B cell (primary cell): Measurements from ENCODE around the gene MMP21. TPM values are rescaled to one million over a fixed set of nuclear protein-coding genes. Genes with fewer than 3 reads are reported as not detected.

Source experiments
- ATAC-seq: fragments of 200-7000 bp; cut with Tn5 transposase; one replicate; pipeline ENCODE4 v1.10.0; 2021; ENCODE audit warnings: low read depth, mild to moderate bottlenecking, moderate number of reproducible peaks, moderate library complexity
- CTCF ChIA-PET: fragments of 350-600 bp; sonication (Branson Sonifier 250); formaldehyde crosslinking; loops from one replicate; lab custom pipeline; 2021; ENCODE audit warnings: antibody characterized with exemption, inconsistent platforms; lab: Charles Lee
- POLR2A ChIA-PET: fragments of 350-600 bp; sonication (Branson Sonifier 250); formaldehyde crosslinking; loops from one replicate; lab custom pipeline; 2021; ENCODE audit warnings: antibody characterized with exemption; lab: Charles Lee
- DNase-seq: peaks from one replicate; pipeline ENCODE4 v3.0.0; 2013
- H2AFZ ChIP-seq: 2 replicates; pipeline ENCODE4 v1.6.1; 2012; ENCODE audit warnings: mild to moderate bottlenecking, low read depth, low read length; ENCODE audit not compliant: insufficient read depth, poor library complexity, severe bottlenecking
- H3K27ac ChIP-seq, 2 donors: 1 replicate in 1 of 2; 2 replicates in 1 of 2; pipeline ENCODE4 v1.5.1; 2012 to 2013; ENCODE audit warnings: low read length in 2 of 2, mild to moderate bottlenecking in 2 of 2, moderate library complexity in 1 of 2
- H3K27me3 ChIP-seq, 4 experiments: fragments of 200-600 bp in 1 of 4; sonication (generic) in 1 of 4; replicated peaks in 1 of 4; 1 replicate in 2 of 4; 2 replicates in 2 of 4; pipeline versions ENCODE4 v1.6.1 to v1.7.0; 2013 to 2016; ENCODE audit warnings: low read length in 3 of 4, mild to moderate bottlenecking in 2 of 4, mixed read lengths in 1 of 4, moderate library complexity in 1 of 4; ENCODE audit not compliant: insufficient read depth in 4 of 4, control insufficient read depth in 3 of 4; ENCODE audit errors: control extremely low read depth in 1 of 4
- H3K36me3 ChIP-seq, 2 experiments: replicated peaks in 1 of 2; 1 replicate in 1 of 2; 2 replicates in 1 of 2; pipeline versions ENCODE4 v1.6.1 to v1.7.1; 2013; ENCODE audit warnings: low read length in 1 of 2; ENCODE audit not compliant: insufficient read depth in 2 of 2, control insufficient read depth in 1 of 2; ENCODE audit errors: control extremely low read depth in 1 of 2, extremely low read depth in 1 of 2
- H3K4me1 ChIP-seq, 2 donors: fragments of 200-600 bp in 1 of 2; sonication (generic) in 1 of 2; 1 replicate in 1 of 2; 2 replicates in 1 of 2; pipeline versions ENCODE4 v1.5.1 to v1.6.1; 2013 to 2017; ENCODE audit warnings: low read length in 2 of 2; ENCODE audit not compliant: control insufficient read depth in 2 of 2, insufficient read depth in 2 of 2
- H3K4me2 ChIP-seq: replicated peaks from 2 replicates; pipeline ENCODE3; 2012; ENCODE audit warnings: mild to moderate bottlenecking, low read depth, low read length; ENCODE audit not compliant: poor library complexity, severe bottlenecking
- H3K4me3 ChIP-seq, 5 experiments: fragments of 200-600 bp in 1 of 5; sonication (generic) in 1 of 5; 1 replicate in 3 of 5; 2 replicates in 2 of 5; pipeline versions ENCODE4 v1.5.1 to v1.7.0; 2011 to 2016; ENCODE audit warnings: low read length in 4 of 5, mild to moderate bottlenecking in 4 of 5, low read depth in 2 of 5, control low read depth in 1 of 5, moderate library complexity in 1 of 5; ENCODE audit not compliant: insufficient read depth in 1 of 5; ENCODE audit errors: control extremely low read depth in 1 of 5, extremely low read depth in 1 of 5
- H3K79me2 ChIP-seq: fragments of 200-600 bp; sonication (generic); one replicate; pipeline ENCODE4 v1.6.0; 2016; ENCODE audit warnings: low read length; ENCODE audit not compliant: control insufficient read depth, insufficient read depth
- H3K9ac ChIP-seq: fragments of 200-600 bp; sonication (generic); 2 replicates; pipeline ENCODE4 v1.6.1; 2017; ENCODE audit warnings: mild to moderate bottlenecking, low read length, moderate library complexity
- H3K9me3 ChIP-seq, 3 donors: one replicate each; pipeline versions ENCODE4 v1.6.1 to v1.7.1; 2013; ENCODE audit warnings: low read length in 2 of 3; ENCODE audit not compliant: control insufficient read depth in 2 of 3, insufficient read depth in 1 of 3; ENCODE audit errors: control extremely low read depth in 1 of 3
- H4K20me1 ChIP-seq: 2 replicates; pipeline ENCODE4 v1.6.0; 2012; ENCODE audit warnings: mild to moderate bottlenecking, low read length; ENCODE audit not compliant: insufficient read depth, control insufficient read depth, poor library complexity, severe bottlenecking
- H3K27ac Mint-ChIP-seq: one replicate; pipeline ENCODE4 v1.8.0; 2021; ENCODE audit warnings: mixed read lengths
- H3K27me3 Mint-ChIP-seq: one replicate; pipeline ENCODE4 v1.8.0; 2021; ENCODE audit warnings: mixed read lengths
- H3K4me1 Mint-ChIP-seq: one replicate; pipeline ENCODE4 v1.8.0; 2021; ENCODE audit warnings: mixed read lengths
- H3K4me3 Mint-ChIP-seq: one replicate; pipeline ENCODE4 v1.8.0; 2021; ENCODE audit warnings: mixed read lengths
- H3K9me3 Mint-ChIP-seq: one replicate; pipeline ENCODE4 v1.8.0; 2022; ENCODE audit warnings: mixed read lengths; ENCODE audit not compliant: insufficient read depth
- EZH2 ChIP-seq: IDR thresholded peaks from 2 replicates; pipeline ENCODE4 v1.6.1; 2012; ENCODE audit warnings: borderline replicate concordance, low read depth, mild to moderate bottlenecking, moderate library complexity, low read length; ENCODE audit not compliant: insufficient read depth, poor library complexity, severe bottlenecking
- WGBS: methylation state at CpG from one replicate; pipeline ENCODE4 v1.1.5; 2013; ENCODE audit warnings: missing lambda C conversion rate; ENCODE audit not compliant: insufficient coverage; 5-methylcytosine and 5-hydroxymethylcytosine counted together
- intact Hi-C: fragments of 100-400 bp; cut with micrococcal nuclease; formaldehyde crosslinking; loops from one replicate; pipeline ENCODE4 v1.10.0; 2022
- polyA plus RNA-seq: library from polyadenylated mRNA; depleted of rRNA; stranded (reverse); fragments of >200 nt; gene quantifications from 2 replicates; pipeline ENCODE4 v1.2.3, GENCODE V29; 2012
- total RNA-seq, 2 donors: library from RNA; stranded (reverse); fragments of 120-200 nt in 1 of 2; gene quantifications; 1 replicate in 1 of 2; 2 replicates in 1 of 2; pipeline versions ENCODE4 v1.2.3 to v1.2.4, GENCODE V29; 2013 to 2022
- TF ChIP-seq, protein P1 (sequence below): fragments of 200-600 bp; IDR thresholded peaks from one replicate; pipeline ENCODE4 v1.8.0; 2022; ENCODE audit warnings: antibody characterized with exemption, mild to moderate bottlenecking

The MMP21 gene
- total and polyA plus RNA-seq, 2 donors (not counting 1 experiment from before 2014, with no cell fraction given) = 0.15 to 0.18 TPM

DNA sequence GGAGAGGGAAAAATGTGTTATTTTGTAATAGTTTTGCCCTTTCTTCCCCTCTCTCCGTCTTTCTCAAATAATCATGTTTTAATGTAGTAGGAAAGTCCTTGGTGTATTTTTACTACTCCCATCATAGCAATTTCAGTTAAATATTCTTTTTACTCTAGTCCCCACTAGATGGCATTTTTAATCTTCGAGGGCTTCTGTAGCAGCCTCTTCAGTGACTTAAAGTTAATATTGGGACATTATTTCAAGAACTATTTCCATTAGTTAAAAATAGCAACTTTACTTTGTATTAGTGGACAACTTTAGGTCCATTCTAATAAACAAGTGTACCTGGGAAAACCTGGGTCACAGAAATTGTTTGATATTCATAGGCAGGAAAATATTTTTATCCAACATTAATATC is 33.2 kb downstream of the MMP21 start:
- no peak for TF ChIP-seq EZH2
- TF ChIP-seq, protein P1, sequence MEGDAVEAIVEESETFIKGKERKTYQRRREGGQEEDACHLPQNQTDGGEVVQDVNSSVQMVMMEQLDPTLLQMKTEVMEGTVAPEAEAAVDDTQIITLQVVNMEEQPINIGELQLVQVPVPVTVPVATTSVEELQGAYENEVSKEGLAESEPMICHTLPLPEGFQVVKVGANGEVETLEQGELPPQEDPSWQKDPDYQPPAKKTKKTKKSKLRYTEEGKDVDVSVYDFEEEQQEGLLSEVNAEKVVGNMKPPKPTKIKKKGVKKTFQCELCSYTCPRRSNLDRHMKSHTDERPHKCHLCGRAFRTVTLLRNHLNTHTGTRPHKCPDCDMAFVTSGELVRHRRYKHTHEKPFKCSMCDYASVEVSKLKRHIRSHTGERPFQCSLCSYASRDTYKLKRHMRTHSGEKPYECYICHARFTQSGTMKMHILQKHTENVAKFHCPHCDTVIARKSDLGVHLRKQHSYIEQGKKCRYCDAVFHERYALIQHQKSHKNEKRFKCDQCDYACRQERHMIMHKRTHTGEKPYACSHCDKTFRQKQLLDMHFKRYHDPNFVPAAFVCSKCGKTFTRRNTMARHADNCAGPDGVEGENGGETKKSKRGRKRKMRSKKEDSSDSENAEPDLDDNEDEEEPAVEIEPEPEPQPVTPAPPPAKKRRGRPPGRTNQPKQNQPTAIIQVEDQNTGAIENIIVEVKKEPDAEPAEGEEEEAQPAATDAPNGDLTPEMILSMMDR = no peak

DNA sequence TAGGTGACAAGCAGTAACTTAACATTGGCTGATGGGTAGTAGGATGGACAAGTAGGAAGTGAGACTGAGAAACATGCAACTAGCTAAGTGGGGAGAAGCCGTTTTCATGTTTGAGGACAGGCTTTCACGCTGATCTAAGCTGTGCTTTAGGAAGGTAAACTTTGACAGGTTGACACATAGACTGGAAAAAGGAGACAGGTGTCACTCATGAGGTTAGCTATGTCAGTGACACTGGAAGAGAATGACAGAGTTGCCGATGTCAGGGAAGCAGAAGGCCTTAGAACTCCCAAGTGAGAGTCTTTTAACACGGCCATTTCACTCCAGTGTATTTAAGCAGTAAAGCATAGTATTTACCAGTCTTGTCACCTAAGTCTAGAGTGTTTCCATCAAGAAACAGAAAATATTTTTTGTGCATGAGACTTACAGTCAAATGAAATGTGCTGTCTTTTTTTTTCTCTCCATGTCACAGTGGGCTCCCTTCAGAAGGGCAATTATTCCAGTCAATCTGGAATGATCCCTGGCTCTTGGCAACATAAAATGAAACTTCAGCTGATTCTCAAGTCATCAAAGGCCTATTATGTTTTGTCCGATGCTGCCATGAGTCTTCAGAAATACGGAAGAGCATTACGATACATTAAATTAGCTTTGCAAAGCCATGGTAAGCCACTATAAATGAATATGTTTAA is 35.5 kb downstream of the MMP21 start:
- no peak for ATAC-seq
- POLR2A ChIA-PET = no interaction called here
- no peaks in the 10 kb centered on the region for H3K4me1 ChIP-seq
- DNase-seq = no peak
- CTCF ChIA-PET = no interaction called here
- no peak overlapping the region for H2AFZ ChIP-seq
- Mint-ChIP-seq H3K4me3 (no peak overlapping the region), H3K27ac (no peak overlapping the region), H3K27me3 (no peaks in the 10 kb centered on the region), H3K4me1 (no peaks in the 10 kb centered on the region), H3K9me3 (no peaks in the 10 kb centered on the region)
- TF ChIP-seq, protein P1 = no peak
- TF ChIP-seq EZH2 = no peak
- no peak overlapping the region for H3K27ac ChIP-seq
- H3K4me2 ChIP-seq = no peak overlapping the region
- intact Hi-C loops = no loop called here
- no peak overlapping the region for H3K4me3 ChIP-seq
- H3K36me3 ChIP-seq = peaks cover 8 to 91% of the 10 kb centered on the region in 2 experiments
- 96% methylated on average over 5 of the region's 7 CpGs for WGBS
- H3K79me2 ChIP-seq = no peaks in the 10 kb centered on the region
- no peak overlapping the region for H3K9ac ChIP-seq
- no peaks in the 10 kb centered on the region for H3K27me3 ChIP-seq
- H3K9me3 ChIP-seq = no peaks in the 10 kb centered on the region
- H4K20me1 ChIP-seq = no peaks in the 10 kb centered on the region

More for the DNA sequence above, 33.2 kb downstream of the MMP21 start:
- ChIA-PET POLR2A (no interaction called here), CTCF (no interaction called here)
- Histone ChIP-seq H3K9me3 (no peaks in the 10 kb centered on the region), H2AFZ (no peak overlapping the region), H4K20me1 (no peaks in the 10 kb centered on the region), H3K27ac (no peak overlapping the region), H3K27me3 (no peaks in the 10 kb centered on the region), H3K9ac (no peak overlapping the region), H3K4me2 (no peak overlapping the region), H3K4me1 (no peaks in the 10 kb centered on the region), H3K36me3 (peaks cover 0 to 85% of the 10 kb centered on the region in 2 experiments), H3K4me3 (no peak overlapping the region), H3K79me2 (no peaks in the 10 kb centered on the region)
- no peaks in the 10 kb centered on the region for H3K27me3 Mint-ChIP-seq
- DNase-seq (no peak), ATAC-seq (no peak)
- intact Hi-C loops = no loop called here
- H3K27ac Mint-ChIP-seq = no peak overlapping the region
- no peak overlapping the region for H3K4me3 Mint-ChIP-seq
- H3K4me1 Mint-ChIP-seq = no peaks in the 10 kb centered on the region
- no peaks in the 10 kb centered on the region for H3K9me3 Mint-ChIP-seq
- WGBS = no CpG with 5 or more reads among the region's 2 CpGs
